GM21515 (cell line): ENCODE results near the gene TMEM62.

Experiments used
- ATAC-seq: cut with Tn5 transposase; IDR thresholded peaks from one replicate; pipeline ENCODE4 v1.9.1; 2021; ENCODE audit not compliant: unreplicated experiment

TMEM62 gene

DNA sequence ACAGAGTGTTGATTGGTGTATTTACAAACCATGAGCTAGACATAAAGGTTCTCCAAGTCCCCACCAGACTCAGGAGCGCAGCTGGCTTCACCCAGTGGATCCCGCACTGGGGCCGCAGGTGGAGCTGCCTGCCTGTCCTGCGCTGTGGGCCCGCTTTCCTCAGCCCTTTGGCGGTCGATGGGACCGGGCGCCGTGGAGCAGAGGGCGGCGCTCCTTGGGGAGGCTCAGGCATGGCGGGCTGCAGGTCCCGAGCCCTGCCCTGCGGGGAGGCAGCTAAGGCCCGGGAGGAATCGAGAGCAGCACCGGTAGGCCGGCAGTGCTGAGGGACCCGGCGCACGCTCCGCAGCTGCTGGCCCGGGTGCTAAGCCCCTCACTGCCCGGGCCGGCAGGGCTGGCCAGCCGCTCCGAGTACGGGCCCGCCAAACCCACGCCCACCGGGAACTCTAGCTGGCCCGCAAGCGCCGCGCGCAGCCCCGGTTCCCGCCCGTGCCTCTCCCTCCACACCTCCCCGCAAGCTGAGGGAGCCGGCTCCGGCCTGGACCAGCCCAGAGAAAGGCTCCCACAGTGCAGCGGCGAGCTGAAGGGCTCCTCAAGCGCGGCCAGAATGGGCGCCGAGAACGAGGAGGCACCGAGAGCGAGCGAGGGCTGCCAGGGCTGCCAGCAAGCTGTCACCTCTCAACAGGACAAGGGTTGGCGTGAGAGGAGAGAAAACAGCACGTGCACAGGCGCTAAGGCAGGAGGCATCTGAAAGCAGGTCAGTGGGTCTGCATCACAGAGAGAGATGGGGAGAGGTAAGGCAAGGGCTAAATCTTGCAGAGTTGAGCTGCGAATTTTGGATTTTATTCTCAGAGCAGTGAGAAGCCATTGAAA, 93.3 kb downstream of the TMEM62 start:
- ATAC-seq: no peak

GRCh38 chr15:43229977-43230376, 96.6 kb downstream of the TMEM62 start:
- no peak for ATAC-seq

DNA sequence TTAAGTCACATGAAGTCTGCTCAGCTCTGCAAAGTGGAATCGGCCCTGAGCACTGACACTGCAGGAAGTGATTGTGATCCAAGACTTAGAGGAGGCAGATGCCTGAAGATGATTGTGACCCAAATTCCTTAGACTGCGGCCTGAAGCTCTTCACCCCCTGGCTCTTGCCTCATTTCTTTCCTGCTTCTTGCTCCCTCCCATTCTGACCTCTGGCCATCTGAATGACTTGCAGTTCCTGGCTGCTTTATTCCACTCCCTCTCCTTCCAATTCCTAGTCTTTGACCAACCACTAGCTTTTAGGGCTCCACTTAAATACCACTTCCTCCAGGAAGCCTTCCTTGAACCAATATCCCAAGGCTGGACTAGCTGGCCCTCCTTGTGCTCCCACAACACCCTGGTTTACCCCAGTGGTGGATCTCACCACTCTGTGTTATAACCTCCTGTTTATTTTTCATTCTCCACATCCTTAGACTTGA, 97.3 kb downstream of the TMEM62 start:
- ATAC-seq: no peak

DNA sequence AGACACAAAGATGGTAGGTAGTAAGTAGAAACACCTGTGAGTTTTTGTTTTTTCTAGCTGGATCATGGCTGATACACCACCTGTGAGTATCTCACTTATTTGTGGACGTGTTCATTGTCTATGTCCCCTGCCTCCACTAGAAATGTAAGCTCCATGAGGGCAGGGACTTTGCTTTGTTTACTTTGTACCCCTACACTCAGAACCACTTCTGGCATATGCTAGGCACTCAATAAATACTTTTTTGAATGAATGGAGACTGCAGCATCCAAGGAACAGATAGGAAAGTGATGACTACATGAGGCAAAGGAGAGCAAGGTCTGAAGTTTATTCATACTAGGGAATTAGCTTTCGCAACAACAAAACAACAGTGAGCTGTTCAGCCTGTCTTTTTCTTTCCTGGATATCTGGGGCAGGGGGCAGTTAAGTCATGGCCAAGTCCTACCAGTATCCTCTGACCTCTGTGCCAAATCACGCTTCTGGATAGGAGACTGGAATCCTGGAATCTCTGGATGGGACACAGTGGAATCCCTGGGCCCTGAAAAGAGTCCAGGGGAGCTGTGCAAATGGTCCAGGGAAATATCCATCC, 99.0 kb downstream of the TMEM62 start:
- ATAC-seq: no peak
